Left forelimb (tissue), 1 donor: Measurements from ENCODE around the gene GRK6.
"Not testable (repeated sequence)": the region's sequence is repeated elsewhere in the genome, so short reads cannot be mapped to it uniquely, and the experiment has no call there.

ENCODE experiments used
- DNase-seq: peaks from one replicate; pipeline ENCODE4 v3.0.0-alpha.2; 2018; ENCODE audit warnings: low spot score

Gene GRK6

DNA sequence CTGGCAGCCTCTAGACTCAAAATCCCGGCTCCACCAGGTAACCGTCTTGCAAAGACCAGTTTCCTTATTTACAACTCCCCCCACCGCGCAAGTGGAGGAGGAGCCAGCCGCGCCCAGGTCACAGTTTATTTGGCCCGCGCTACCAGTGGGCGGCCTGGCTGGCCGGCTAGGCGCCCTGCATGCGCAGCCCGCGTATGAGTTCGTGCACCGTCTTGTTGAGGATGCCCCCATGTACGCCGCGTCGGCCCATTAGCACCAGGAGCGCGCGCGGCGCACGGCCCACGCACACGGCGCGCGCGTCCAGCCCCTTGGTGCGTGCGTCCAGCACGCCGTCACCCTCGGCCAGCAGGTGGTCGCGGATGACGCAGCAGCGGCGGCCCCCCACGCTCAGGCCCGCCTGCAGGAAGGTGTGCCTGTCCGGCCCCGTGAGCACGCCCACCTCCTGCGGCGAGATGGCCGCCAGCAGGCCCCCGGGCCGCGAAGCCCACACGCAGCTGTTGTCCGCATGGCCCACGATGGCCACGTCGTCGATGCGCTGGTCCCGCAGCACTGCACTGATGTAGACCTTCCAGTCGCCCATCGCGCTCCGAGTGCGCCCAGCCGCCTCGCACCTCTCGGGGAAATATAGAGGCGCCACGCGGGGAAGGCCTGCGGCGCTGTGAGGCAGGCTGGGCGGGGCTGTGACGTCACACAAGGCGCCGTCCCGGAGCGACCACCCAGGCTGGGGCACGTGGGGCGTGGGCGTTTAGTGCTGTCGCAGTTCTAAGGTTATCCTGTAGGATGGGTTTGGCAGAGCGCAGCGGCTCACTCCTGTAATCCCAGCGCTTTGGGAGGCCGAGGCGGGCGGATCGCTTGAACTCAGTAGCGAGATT, 26.2 kb upstream of the GRK6 start, which contains the start of gene PFN3:
PFN3 (minus strand) TSS at position 665 of the 872 bp plus-strand sequence; CDS start at position 580, 85 bp downstream.
- DNase-seq: no peak

DNA sequence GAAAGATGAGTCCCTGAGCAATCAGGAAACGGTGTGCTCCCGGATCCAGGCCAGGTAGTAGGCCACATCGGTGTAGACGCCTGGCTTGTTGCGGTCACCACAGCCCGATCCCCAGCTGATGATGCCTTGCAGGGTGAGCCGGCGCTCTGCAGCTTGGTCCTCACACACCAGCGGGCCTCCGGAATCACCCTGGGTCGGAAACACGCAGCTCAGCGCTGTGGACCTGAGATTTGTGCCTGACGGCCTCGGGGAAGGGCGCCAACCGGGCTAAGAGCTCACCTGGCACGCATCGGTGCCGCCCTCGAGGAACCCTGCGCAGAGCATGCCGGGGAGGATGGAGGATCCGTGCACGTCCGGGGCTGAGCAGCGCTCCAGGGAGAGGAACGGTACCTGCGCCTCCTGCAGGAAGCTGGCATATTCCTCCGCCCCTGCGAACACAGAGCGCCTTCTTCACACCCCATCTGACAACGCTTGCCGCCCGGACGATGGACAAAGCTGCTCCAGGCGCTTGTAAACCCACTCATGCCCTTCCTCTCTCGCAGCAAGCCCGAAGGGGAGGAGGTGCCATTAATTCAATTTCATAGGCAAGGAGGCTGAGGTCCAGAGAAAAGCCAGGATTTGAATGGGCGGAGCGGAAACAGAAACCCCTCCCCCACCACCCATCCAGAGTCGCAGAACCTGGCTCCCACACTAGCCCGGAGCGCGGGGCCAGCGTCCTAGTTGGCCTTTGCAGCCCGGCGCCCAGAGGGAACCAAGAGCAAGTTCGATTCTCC, 24.0 kb upstream of the GRK6 start:
- DNase-seq: no peak

DNA sequence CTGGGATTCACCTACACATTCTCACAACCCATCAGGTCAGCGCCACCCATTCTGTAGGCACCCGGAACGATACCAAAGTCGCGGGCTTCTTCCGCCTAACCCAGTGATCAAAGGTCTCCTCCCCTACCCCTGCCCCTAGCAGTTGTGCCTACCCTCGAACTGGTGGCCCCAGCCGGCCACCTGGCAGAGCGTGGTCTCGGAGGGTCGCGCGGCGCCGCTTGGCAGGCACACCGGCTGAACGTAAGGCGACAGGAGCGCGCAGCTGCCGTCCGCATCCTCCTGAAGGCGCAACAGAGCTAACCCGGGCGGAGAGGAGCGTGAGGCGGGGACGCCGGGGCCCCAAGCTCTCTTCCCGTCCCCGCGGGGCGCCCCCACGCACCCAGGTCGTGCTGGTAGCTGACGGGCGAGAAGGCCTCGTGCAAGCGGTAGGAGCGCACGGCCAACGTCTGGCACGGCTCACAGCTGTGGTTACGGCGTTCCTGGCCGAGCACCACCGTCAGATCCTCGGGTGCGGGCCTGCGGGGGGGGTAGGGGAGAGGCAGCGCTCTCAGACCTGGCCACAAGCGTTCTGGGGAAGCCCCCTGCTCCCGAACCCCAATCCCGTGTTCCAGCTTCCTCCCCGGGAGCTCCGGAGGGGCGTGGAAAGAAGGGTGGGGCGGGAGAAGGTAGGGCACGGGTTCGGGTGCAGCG, 23.2 kb upstream of the GRK6 start:
- DNase-seq: no peak

DNA sequence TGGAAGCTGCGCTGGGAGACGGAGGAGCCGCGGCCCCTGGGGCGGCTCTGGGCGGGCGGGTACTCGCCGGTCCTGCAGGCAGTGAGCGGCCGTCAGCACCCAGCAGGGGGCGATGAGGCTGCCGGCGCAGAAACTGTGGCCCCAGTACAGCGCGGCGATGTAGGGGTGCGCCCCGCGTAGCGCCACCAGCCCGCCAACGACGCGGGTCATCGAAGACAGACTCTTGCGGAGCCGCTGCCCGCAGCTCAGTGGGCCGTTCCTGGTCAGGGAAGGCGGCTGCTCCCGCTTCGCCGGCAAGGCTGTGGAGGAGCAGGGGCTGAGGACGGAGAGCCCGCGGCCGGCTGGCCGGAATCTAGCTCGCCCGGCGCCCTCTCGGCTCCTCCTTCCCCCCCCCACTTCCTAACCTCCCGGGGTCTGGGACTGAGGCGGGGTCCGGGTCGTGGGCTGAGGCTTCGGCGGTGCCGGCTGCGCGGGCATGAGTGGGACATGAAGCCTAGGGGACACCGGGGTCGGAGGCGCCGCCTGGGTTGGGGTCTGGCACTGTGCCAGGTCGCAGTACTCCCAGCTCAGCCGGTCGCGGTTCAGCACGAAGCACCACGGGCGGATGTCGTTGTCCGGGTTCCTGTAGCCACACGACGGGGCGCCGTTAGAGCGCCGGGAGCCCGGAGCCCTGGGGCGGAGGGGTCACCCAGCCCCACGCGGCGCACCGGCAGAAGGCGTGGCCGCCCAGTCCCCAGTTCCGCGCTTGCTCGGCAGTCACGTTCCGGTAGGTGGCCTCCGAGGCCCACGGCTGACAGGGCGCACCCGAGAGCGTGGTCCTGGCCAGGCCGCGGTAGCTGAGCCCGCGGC, 22.5 kb upstream of the GRK6 start:
- peak; percentile 81 for DNase-seq

DNA sequence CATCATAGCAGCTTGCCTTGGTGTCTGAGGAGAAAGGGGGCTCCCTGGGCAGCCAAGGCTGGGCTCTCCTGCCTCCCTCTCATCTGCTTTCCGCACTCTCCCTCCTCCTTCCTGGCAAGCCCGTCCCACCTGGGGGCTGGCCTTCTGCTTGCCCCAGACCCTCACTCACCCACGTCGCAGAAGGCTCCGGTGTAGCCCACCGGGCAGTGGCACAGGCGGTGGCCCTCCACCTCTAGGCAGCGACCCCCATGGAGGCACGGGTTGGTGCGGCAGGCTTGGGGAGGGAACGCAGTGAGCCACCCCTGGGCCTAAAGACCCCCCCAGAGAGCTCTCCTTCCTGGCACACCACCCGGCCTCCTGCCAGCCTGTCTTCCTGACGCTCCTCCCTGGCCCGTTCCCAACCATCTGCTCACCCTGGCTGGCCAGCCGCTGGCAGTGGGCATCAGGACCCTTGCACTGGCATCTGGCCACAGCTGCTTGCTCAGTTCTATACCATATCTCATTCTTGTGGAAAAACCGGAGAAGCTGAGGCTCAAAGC, 21.8 kb upstream of the GRK6 start:
- DNase-seq: no peak

DNA sequence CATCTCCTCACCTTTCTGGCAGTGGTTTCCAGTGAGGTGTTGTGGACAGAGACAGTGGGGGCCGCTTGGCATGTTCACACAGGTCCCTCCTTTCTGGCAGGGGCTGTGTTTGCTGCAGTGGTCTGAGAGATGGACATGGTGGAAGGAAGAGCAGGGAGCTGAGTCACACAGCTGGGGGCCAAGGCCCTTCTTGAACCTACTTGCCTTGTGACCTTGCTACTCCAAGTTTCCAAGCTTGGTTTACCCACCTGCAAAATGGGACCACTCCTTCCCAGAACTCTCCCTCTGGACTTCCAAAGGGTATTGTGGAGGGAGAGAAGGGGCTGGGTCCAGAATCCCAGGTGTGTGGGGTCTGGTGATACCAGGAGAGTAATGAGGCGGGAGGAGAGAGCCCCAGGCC, 21.2 kb upstream of the GRK6 start:
- no peak for DNase-seq

DNA sequence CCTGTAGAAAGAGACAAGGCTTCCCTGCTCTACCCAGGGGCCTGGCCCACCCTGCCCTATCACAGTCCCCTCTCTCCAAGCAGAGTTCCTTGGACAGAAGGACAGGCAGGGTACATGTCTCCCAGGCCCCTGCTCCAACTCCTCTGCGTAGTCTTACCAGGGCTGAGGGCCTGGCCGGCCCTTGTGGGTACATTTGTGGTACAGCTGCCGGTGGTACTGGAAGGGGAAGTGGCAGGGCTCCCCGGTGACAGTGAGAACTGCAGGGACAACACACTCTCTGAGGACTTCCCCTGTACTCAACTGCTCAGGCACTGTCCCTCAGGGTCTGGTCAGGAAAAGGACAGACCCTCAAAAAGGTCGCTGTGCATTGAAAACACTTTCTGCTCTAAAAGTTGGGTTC, 20.7 kb upstream of the GRK6 start:
- DNase-seq: no peak

DNA sequence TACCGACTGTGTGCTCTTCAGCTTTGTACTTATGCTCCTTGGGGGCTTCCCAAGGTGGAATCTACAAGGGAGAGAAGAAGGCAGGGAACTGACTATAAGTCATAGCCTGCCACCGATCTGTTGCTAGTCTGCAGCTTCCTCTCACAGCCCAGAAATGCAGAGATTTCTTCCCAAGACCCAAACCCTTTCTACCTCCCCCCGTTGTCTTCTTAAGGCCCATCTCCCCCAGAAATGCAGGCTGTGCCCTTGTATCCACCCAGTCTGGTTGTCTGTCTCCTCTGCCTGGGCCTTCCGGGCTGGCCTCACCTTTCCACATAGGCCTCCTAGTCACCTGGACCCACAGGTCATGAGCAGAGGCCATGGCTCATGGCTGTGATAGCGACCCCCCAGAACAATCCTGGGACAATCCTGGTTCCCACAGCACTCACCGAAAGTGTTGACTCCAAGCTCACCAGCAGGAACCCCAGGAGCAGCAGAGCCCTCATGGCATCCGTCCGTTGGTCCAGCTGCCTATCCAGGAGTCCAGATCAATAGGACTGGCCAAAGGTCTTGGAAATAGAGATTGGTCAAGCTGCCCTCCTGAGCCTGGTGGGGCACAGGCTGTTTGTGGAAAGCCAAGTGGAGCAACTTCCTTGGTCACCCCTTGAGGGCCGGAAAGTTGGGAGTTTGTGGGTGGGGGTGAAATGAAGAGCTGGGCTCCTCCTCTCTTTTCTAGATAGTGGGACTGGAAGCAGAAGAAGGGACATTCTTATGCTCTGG, 17.3 kb upstream of the GRK6 start, which contains the start of gene F12:
F12 (minus strand) TSS at position 522 of the 759 bp plus-strand sequence; CDS start at position 485, 37 bp downstream.
- DNase-seq: no peak

DNA sequence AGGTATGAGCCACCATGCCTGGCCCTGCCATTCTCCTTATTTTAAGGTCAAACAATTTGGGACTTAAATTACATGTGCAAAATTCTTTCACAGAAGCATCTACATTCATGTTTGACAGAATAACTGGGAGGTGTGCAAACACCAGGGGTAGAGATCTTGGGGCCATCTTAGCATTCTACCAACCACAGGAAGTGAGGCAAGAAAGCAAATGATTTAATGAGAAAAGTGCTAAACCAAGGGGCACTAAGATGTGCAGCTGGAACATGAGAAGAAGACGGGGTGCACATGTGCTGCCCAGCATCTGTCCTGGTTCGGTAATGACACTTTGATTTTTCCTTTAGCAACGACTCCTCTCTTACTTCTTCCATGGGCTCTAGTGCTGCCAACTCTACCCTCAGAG, 15.9 kb upstream of the GRK6 start:
- DNase-seq: no peak

DNA sequence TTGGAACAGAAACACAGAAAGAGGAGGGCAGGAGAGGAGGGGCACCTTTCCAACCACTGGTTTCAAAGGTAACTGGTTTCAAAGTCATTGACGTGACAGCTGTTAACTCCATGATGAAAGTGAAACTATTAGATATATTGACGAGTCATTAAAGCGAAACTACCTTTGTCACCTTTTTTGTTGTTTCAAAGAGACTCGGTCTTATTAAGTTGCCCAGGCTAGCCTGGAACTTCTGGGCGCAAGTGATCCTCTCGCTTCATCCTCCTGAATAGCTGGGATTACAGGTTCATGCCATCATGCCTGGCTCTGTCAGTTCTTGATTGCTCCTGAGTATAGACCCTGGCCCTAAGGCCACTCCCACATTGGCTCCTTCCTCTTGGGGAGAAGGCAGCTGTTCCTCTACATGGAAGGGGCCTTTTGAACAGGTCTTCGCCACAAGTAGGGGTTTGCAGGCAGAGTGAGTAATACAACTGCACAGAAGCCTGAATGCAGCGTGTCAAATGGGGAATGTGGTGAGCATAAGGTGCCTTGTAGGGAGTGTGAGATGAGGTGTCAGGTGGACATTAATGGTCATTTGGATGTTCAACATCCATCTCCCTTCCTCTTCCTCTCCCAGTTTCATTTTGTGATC, 13.8 kb upstream of the GRK6 start:
- DNase-seq: no peak

DNA sequence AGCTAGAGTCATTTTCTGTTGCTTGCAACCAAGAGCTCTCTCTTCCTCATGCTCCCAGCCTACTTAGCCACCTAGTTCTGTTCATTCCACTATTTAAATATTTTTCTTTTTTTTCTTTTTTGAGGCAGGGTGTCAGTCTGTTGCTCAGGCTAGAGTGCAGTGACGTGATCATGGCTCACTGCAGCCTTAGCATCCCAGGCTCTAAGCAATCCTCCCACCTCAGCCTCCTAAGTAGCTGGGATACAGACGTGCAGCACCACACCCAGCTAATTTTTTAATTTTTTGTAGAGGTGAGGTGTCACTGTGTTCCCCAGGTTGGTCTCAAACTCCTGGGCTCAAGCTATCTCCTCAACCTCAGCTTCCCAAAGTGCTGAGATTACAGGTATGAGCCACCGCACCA, 12.0 kb upstream of the GRK6 start:
- DNase-seq: no peak

DNA sequence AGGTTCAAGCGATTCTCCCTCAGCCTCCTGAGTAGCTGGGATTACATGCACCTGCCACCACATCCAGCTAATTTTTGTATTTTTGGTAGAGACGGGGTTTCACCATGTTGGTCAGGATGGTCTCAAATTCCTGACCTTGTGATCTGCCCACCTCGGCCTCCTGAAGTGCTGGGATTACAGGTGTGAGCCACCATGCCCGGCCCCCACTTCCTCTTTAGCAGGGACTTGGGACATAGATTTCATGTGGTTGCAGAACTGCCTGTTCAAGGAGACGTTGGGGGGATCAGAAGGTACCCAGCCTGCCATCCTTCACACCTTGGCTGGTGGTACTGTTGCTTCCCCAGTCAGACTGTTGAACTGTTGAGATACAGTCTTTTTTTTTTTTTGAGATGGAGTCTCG, 9.4 kb upstream of the GRK6 start:
- not testable (repeated sequence) for DNase-seq

DNA sequence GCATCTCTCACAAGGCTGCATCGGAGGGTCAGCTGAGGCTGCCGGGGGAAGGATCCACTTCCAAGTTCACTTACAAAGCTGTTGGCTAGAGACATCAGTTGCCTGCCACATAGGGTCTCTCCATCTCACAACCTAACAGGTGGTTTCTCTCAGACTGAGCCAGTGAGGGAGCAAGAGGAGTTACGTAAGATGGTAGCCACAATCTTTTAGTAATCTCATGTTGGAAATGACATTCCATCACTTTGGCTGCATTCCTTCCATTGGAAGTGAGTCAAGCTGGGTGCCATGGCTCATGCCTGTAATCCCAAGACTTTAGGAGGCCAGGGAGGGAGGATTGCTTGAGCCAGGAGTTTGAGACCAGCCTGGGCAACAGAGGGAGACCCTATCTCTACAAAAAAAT, 7.4 kb upstream of the GRK6 start:
- DNase-seq: no peak

DNA sequence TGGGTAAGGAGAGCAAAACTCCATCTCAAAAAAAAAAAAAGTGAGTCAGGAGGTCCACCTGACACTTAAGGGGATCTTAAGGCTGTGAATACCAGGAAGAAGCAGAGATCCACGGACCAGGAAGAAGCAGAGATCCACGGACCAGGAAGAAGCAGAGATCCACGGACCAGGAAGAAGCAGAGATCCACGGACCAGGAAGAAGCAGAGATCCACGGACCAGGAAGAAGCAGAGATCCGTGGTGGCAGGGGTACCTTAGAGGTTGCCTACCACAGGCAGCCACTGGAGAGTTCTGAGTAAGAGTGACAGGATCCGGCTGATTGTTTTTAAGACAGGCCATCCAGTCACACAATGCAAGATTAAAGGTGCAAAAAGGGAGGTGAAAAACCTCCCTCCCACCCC, 6.0 kb upstream of the GRK6 start:
- not testable (repeated sequence) for DNase-seq

DNA sequence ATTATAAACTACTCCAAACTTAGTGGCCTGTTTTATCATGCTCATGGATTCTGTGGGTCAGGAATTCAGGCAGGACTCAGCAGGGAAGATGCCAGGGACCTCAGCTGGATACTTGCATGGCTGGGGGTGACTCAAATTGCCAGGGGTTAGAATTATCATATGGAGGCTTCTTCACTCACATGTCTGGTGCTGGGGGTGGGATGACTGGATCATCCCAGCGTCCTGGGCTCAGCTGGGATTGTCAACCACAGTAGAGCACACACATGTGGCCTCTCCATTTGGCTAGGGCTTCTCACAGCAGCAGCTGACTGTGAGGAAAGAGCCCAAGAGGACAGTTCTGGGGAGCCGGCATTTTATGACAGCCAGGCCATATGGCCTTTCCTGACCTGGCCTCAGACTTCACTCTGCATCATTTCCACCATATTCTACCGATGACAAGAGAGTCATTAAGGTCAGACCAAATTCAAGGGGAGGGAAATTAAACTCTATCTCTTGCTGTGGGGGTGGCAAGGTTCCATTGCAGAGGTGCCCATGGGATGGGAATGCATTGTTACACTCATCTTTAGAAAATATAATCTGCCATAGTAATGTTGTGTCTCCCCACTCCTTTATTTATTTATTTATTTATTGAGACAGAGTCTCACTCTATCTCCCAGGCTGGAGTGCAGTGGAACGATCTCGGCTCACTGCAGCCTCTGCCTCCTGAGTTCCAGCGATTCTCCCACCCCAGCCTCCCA, 5.2 kb upstream of the GRK6 start:
- no peak for DNase-seq

DNA sequence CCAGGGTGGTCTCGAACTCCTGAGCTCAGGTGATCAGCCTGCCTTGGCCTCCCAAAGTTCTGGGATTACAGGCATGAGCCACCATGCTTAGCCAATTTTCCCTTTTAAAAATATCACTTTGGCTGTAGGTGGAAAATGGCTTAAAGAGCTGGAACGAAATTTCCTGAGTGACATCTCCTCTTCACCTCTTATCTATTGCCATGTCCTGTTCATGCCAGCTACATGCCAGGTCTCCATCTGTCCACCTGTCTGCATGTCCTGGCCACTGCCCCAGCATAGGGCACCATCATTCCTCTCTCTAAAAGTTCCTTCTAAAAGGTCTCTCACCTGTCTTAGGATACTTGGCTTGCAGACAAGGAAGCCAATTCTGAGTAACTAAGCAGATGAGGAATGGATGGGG, 2.8 kb upstream of the GRK6 start:
- no peak for DNase-seq

DNA sequence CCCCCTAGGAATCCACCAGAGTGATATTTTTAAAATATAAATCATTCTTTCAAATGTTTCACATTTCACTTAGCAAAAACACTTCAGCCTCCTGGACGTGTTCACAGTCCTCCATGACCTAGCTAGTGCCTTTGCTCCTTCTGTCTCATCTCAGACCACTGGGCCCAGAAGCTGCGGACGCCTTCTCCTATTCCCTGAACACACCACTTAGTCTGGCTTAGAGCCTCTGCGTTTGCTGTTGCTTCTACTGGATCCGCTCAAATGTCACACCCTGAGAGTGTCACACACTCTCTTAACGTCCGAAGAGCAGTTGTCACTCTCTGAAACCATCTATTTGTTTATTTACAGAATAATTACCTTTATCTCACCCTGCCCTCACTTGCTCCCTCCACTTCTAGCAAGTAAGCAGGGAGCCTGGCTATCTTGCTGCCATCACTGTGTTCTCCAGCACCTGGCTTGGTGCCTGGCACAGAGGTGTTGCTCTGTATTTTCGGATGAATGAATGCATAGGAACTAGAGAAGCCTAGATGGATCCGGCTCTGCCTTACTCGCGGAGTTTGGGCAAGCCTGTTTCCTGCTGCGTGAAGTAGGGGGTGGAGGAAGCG, 1.2 kb upstream of the GRK6 start:
- no peak for DNase-seq

DNA sequence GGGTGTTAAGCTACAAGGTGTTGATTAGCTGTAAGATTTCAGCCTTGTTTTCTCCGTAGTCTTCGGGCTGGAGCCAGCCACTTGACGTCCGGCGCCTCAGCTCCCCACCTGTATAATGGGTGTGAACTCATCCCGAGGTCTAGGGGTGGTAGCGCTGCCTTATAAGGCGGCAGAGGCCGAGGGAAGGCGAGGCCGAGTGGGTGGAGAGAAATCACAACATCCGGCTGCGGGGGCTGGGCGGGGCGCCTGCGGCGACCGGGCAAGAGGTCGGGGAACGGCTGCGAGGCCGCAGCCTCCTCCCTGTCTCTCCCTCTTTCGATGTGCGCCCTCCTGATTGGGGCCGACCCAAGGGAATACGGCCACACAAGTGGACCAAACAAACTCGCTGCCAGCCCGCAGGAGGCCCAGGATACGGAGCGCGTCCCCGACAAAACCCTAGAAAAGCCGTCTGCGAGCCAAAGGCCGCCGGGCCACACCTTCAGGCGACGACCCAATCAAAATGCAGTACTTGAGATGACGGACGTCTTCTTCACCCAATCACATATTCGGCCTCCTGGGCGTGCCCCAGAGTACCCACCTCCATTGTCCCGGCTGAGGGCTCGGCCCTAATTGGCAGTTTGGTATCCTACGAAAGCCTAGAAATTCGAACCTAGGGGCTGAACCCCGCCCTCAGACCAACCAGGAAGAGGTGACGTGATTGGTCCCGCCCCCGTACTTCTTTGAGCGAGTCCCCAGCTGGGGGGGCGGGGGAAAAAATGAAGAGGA, 493 bp upstream of the GRK6 start:
- peak; percentile 99 for DNase-seq
